ENCODE results near the gene STAT2. TPM values are rescaled to one million over a fixed set of nuclear protein-coding genes. Genes with fewer than 3 reads are reported as not detected.
"Not testable (repeated sequence)": the region's sequence is repeated elsewhere in the genome, so short reads cannot be mapped to it uniquely, and the experiment has no call there.

Gene STAT2
- total RNA-seq, 1 donor from 2014 or later, result 239 TPM

DNA sequence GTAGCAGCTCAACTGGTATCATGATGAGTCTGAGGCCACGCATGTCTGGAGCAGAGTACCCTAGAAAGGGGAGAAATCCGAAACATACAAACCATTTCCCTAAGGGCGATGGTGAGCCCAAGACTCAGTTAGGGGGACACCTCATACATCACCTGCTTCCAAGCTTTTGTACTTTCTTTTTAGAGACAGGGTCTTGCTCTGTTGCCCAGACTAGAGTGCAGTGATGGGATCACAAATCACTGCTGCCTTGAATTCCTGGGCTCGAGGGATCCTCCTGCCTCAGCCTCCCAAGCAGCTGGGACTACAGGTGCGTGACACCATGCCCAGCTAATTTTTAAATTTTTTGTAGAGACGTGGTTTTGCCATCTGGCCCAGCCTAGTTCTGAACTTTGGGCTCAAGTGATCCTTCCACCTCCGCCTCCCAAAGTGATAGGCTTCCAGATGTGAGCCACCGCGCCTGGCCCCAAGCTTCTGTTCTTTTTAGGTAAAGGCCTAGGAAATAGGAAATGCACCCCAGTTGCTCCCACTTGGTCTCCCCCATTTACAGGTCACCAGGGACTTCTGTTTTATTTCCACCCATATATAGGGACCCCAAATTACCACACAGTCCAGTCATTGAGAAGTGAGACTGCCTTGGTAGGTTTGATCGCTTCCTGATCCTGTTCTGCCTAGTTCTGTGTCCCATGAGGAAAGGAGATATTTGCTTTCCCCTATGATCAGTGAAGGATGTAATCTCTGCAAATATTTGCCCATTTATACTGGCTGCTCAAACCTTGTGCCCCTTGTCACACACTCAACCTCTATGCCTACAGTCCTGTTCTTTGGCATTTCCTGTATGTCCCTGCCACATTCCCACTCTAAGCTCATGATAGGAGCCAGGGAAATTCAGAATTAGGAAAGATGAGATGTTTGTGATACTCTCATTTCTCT is 2.5 kb upstream of the STAT2 start, which contains the start of gene APOF:
TSS of gene APOF (minus strand) at position 728 of the 930 bp plus-strand sequence. CDS start at position 616, 112 bp downstream.
- intact Hi-C loops (cut with micrococcal nuclease), result loop anchor here (5.0 kb wide), 1 partner anchor 545 kb away; the partner anchor contains the start of genes ORMDL2 and SARNP

DNA sequence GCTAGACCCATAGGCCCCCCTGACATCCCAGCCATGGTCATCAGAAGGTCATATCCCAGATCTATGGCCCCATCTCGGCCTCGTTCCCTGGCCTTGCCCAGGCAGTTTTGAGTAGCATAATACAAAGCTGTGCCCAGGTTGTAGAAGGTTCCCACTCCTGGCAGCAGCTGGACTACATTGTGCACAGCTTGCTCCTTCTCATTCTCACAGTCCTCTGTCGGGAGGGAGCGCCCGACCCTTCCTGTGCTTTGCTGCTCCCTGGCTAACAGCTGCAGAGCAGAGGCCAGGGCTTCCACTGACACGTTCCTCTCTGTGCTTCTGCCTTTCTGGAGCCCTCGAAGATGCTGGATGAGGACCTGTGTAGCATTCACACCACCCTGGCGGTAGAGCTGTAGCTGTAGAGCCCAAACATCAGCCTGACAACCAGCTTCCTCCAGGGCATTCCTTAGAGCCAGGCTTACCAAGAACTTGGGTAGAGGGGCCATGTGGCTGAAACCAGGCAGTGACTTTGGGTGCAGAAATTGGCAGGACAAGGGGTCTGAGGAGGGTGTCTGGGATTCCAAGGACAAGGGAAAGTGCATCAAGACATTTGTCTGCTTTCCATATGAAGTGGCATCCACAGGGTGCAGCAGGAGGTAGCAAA is 1.7 kb upstream of the STAT2 start:
- intact Hi-C loops (cut with micrococcal nuclease), result loop anchor here (2.0 to 5.0 kb wide), 6 partner anchors 103 to 717 kb away; partner anchors contain the start of genes ANKRD52, NEMP1, ORMDL2 and SARNP

DNA sequence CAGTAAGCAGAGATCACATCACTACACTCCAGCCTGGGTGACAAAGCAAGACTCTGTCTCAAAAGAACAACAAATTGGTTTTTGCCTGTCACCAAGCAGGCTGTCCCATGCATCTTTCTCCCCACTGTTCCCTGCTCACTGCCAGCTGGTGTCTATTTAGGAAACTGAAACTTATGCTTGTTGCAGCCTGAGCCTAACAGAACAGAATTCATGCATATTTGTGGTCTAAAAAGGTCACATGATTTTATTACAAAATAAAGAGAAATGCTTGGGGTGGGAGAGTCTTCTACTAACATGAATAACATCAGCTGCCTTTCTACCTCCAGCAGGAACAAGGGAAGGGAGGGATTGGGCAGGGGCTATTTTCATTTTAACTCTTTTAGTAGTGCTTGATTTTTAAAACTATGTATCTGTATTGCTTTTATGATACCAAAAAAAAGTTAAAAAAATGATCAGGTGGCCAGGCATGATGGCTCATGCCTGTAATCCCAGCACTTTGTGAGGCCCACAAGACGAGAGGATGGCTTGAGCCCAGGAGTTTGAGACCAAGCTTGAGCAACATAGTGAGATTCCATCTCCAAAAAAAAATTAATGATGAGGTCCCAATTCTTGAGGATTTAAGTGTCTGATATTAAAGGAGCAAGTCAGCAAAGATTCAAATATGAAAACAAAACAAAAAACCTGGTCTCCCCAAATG is 923 bp downstream of the STAT2 start:
- intact Hi-C loops (cut with micrococcal nuclease), result no loop called here

DNA sequence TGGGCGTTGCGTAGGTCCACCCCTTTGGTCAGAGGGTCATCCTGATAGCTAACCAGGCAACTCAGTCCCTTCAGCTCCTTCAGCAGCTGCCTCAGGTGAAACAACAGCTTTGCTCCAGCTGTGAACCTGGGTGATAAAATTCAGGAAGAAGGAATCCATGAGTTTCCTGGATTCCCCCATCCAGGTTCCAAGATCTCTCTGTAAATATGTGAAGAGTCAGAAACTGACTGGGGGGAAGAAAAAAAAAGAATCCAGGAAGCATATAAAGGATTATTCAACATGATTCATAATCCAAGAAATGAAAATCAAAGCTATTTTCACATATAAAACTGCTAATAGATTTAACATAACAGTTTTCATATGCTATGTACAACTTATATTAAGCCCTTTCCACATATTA is 8.6 kb downstream of the STAT2 start:
- intact Hi-C loops (cut with micrococcal nuclease), result no loop called here

DNA sequence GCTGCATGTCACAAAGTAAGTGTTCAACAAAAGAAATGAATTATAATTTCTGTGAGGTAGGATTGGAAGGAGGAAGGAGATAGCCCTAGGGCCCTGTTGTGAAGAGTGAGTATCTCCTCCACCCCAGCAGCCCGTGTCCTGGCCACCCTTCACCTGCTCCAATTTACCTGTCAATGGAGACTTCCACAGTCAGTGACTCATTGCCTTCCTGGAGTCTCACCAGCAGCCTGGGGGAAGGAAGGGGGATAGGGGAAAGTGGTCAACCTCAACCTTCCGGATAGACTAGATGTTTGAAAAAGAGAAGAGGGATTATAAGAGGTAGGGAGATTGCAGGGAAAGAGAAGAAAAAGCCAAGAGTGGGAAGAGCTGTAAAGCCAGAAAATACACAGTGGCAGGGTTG is 9.2 kb downstream of the STAT2 start:
- intact Hi-C loops (cut with micrococcal nuclease), result no loop called here

DNA sequence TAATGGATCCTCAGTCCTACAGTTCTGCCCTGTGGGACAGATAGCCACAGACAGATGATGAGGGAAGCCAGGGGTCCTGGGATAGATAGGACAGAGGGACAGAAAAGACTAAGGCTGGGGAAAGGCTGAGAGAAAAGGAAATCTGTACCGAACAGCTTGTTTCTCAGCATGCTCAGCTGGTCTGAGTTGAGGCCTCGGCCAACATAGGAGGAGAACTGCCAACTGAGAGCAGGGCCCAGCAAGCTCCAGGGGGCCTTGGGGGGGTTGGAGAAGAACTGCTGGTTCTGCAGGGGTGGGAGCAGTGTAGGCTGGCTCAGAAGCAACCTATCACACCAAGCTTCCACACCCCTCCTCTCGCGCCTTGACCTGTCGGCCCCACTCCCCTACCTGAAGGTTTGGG is 11.1 kb downstream of the STAT2 start:
- intact Hi-C loops (cut with micrococcal nuclease), result no loop called here

DNA sequence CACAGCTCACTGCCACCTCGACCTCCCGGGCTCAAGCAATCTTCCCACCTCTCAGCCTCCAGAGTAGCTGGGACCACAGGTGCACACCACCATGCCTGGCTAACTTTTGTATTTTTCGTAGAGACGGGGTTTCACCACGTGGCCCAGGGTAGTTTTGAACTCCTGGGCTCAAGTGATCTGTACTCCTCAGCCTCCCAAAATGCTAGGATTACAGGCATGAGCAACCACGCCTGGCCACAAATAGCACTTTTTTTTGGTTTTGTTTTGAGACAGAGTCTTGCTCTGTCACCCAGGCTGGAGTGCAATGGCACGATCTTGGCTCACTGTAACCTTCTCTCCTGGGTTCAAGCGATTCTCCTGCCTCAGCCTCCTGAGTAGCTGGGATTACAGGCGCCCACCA is 12.7 kb downstream of the STAT2 start:
- intact Hi-C loops (cut with micrococcal nuclease), result not testable (repeated sequence)

DNA sequence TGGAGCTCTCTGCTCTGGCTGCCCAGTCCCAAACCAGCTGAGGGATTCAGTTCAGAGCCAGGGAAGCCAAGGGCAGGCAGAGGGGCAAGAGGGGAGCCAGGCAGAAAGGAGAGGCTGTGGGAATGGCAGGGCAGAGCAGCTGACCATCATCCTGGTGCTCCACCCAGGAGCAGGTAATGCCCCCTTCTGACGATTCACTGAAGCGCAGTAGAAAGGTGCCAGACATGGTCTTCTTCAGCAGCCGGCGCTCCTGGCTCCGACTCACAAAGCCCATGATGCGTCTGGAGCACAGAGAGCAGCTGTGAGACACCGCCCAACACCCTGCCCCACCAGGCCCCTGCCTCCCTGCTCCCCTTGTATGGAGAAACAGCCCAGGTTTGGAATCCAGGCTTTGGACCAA is 13.2 kb downstream of the STAT2 start:
- intact Hi-C loops (cut with micrococcal nuclease), result no loop called here

DNA sequence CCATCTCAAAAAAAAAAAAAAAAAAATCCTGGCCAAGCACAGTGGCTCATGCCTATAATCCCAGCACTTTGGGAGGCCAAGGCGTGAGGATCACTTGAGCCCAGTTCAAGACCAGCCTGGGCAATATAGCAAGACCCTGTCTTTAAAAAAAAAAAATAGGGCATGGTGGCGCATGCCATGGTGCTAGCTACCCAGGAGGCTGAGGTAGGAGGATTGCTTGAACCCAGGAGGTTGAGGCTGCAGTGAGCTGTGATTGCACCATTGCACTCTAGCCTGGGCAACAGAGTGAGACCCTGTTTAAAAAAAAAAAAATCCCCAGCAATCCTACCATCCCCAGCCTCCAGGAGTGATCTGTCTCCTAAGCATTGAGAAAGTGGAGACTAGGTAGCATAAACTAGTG is 17.6 kb downstream of the STAT2 start:
- intact Hi-C loops (cut with micrococcal nuclease), result not testable (repeated sequence)

DNA sequence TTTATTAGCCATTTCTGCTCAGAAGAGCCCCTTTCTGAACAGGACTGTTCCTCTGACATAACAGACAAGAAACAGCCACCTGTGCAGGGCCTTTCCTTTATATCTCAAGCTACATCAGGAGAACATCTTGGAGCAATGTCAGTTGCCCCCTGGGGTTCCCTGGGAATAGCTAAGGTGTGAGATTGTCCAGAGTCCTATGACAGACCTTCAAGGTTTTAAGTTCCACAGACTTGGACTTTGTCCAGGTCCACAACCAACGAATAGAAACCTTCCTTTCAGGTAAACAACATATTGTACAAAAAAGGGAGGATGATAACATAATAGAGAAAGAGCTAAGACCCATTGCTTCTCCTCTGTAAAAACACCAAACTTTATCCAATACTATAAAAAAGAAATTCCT is 18.3 kb downstream of the STAT2 start:
- intact Hi-C loops (cut with micrococcal nuclease), result no loop called here

DNA sequence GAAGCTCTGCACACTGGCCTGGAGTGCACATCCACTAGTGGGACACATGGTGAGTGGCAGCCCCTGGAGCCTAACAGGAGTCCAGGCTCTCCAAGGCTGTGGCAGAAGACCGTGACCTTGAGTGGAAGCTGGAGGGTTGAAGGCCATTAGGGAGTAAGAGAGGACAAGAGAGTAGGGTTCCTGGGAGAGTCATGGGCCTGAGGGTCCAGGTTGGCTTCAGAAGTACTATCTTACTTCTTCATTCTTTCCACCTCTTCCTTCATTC is 20.8 kb downstream of the STAT2 start:
- intact Hi-C loops (cut with micrococcal nuclease), result loop anchor here (2.0 kb wide), 2 partner anchors 72 to 118 kb away; partner anchors contain the start of genes COQ10A and RNF41

DNA sequence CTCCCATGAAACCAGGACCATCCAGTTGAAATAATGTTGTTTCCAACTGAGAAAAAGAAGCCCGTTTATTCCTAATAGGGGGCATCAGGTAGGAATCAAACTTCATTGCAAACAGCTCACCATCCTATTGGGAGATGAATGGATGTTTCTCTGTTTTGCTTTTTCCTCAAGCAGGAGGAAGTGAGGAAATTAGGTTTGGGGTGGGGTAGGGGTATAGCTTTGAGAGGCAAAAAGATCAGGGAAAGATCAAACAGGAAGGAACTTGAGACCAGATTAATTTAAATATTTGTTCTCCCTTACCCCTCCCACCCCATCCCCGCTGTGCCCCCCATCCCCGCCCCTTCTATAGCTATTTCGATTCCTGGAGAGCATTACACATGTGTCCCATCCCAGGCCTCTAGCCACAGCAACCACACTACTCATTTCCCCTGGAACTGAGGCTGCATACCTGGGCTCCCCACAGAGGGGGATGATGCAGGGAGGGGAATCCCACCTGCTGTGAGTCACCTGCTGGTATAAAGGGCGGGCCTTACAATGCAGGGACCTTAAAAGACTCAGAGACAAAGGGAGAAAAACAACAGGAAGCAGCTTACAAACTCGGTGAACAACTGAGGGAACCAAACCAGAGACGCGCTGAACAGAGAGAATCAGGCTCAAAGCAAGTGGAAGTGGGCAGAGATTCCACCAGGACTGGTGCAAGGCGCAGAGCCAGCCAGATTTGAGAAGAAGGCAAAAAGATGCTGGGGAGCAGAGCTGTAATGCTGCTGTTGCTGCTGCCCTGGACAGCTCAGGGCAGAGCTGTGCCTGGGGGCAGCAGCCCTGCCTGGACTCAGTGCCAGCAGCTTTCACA is 21.4 kb downstream of the STAT2 start, which contains the start of gene IL23A:
TSS of gene IL23A (plus strand) at position 577 of the 850 bp plus-strand sequence. CDS start at position 738, 161 bp downstream.
- intact Hi-C loops (cut with micrococcal nuclease), result loop anchor here (1.0 to 2.0 kb wide), 7 partner anchors 22 to 220 kb away; partner anchors contain the start of genes COQ10A, CS, RNF41 and STAT2

DNA sequence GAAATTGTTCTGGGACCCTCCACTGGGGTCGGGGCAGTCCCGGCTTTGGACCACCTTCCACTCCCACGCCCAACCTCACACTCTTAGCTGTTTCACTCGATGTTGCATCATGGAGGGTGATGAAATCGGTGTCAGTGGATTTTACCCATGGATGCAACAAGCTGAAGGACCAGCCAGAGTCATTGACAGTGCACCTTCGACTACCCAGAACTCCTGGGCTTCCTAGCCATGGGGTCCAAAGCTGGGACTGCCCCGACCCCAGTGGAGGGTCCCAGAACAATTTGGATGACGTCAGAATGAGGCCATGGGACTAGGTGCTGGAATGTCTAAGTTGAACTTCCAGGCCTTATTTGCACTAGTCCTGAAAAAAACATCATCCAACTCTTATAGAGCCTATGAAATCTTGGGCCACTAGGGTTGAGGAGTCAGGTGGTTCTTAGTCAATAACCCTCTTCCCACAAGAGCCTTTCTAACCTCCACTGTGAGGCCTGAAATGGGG is 22.1 kb downstream of the STAT2 start:
- intact Hi-C loops (cut with micrococcal nuclease), result loop anchor here (1.0 to 2.0 kb wide), 7 partner anchors 22 to 220 kb away; partner anchors contain the start of genes COQ10A, CS, RNF41 and STAT2

DNA sequence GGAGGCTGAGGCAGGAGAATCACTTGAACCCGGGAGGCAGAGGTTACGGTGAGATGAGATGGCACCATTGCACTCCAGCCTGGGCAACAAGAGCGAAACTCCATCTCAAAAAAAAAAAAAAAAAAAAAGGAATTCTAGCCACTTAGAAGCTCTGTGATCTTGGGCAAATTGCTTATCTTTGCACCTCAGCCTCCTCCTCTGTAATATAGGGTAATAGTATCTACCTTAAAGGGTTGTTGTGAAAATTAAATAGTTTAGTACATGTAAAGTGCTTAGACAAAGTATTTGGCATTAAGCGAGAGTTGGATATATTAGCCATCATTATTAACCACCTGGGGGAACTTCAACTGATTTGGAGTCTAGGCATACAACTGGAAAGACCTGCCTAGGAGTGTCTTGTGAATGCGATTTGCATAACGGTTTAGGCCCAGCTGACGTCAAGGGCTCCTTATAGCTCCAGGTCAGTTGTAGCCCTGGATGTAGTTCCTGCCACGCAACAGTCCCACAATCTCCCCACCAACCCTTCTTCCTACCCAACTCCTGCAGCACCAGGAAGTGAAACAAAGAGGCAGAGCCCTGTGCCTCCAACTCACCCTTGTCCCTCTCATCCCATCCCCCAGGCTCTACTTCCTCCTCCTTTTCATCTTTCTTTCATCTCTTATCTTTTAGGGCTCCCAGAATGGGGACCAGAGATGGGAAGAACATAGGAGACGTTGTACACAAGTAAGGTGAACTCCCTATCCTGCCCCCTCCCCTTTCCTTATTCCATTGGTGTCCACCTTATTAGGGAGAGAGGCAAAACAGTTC is 23.3 kb downstream of the STAT2 start:
- intact Hi-C loops (cut with micrococcal nuclease), result no loop called here

DNA sequence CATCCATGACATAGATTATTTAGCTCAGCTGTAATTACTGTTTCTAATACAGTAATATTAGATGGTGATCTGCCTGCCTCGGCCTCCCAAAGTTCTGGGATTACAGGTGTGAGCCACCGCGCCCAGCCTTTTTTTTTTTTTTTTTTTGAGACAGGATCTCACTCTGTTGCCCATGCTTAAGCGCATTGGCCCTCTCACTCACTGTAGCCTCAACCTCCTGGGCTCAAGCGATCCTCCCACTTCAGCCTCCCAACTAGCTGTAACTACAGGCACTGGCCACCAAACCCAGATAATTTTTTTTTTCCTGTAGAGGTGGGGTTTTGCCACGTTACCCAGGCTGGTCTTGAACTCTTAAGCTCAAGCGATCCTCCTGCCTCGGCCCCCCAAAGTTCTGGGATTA is 24.4 kb downstream of the STAT2 start:
- intact Hi-C loops (cut with micrococcal nuclease), result not testable (repeated sequence)

DNA sequence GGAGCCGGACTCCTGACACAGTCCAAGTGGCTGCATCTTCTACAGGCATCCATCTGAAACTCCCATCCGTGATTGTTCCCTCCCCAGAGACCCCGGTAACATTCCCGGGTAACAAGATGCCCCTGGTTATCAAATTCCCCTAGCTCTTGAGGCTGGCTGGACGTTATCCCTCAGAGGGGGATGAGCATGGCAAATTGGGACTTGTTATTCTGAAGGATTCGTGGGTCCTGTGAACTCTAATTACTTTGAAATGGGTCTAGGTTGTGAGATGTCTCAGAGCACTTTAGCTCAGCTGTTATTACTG is 25.5 kb downstream of the STAT2 start:
- intact Hi-C loops (cut with micrococcal nuclease), result loop anchor here (1.0 kb wide), 5 partner anchors 18 to 144 kb away; partner anchors contain the start of genes CS and SPRYD4

DNA sequence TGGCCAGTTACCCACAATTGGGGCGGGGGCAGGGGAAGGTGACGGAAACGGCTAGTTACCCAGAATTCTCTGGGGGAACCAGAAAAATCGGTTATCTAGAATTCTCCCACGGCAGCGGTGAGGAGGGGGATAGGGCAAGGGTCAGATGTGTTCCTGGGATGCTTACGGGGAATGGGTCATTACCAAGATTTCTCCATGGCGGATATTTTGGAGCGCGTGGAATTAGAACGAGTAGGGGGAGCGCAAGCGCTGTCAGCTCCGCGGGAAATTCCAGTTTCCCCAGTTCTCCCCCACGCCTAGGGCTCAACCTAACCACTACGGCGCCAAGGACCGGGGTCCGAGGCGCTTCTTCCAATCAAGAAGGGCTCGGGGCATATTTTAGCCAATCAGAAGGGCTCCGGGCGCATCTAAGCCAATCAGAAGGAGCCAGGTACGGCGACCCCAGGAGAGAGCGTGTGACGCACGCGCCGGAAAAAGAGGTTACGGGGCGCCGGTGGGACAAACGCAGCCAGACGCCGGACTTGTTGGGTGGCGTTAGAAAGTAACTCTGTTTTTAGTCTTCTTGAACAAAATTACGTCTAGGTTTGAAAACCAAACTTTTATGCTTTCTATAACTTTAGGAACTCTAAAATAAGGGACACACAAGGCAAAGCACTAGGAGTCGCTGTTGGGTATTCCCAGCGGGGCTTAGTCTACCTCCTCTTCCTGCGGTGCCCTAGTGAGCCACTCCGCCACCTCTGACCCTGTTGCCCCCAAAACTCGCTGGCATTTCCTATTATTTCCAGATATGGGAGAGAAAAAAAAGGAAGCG is 26.0 kb downstream of the STAT2 start, which contains the start of gene PAN2:
TSS of gene PAN2 (minus strand) at position 322 of the 811 bp plus-strand sequence. CDS start 906 bp downstream, outside the sequence.
- intact Hi-C loops (cut with micrococcal nuclease), result loop anchor here (1.0 kb wide), 11 partner anchors 18 to 411 kb away; partner anchors contain the start of genes CS, NABP2, SPRYD4 and STAT2

DNA sequence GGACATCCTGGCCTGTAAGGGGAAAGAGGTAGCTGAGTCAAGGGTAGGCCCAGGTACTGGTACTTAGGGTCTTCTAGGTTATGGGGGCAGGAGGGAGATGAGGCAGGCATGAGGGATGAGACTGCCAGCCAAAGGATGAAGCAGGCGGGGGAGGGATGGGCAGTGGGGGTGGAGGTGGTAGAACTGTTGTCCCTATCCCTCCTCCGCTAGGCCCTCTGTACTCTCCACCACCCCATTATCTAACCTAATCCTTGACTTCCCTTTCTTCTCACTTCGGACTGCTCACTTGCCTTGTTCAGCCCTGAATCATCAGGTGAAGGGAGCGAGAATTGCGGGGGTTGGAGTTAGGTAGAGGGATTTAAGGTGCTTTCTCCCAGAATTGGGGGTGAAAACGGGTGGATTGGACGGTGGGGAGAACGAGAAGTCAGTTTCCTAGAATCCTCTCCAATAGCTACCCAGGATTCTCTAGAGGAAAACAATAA is 26.7 kb downstream of the STAT2 start:
- intact Hi-C loops (cut with micrococcal nuclease), result loop anchor here (1.0 kb wide), 6 partner anchors 27 to 412 kb away; partner anchors contain the start of genes NABP2, STAT2, TIMELESS and ZC3H10

Data from T-helper 1 cell treated with Interleukin-12 subunit alpha and Interleukin-12 subunit beta and Interleukin-4 antibody, amounts not matched to agents 30 ng/mL and 1 ng/mL, for 36 hours (primary cell).